ENCODE results near the gene CTIF. TPM values are rescaled to one million over a fixed set of nuclear protein-coding genes. Genes with fewer than 3 reads are reported as not detected.

Gene CTIF
- polyA plus RNA-seq, 1 of the 3 experiments (the other 2 are of a cell fraction) = 47.2 TPM

DNA sequence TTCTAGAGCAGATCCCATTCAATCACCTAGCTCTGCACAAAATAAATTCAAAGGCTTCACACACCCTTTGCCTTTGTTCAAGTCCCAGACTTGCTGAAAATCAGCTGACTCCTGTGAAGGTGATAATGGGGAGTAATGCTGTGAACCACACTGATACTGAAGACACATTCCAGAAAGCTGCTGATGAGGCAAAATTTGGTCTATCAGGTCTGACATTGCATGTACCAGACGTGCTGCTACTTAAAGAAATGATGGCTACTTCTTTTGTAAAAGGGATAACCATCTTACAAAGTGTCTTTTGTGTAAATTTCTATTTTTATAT is 7.8 kb upstream of the CTIF start (continued):
- TF ChIP-seq, protein P1, sequence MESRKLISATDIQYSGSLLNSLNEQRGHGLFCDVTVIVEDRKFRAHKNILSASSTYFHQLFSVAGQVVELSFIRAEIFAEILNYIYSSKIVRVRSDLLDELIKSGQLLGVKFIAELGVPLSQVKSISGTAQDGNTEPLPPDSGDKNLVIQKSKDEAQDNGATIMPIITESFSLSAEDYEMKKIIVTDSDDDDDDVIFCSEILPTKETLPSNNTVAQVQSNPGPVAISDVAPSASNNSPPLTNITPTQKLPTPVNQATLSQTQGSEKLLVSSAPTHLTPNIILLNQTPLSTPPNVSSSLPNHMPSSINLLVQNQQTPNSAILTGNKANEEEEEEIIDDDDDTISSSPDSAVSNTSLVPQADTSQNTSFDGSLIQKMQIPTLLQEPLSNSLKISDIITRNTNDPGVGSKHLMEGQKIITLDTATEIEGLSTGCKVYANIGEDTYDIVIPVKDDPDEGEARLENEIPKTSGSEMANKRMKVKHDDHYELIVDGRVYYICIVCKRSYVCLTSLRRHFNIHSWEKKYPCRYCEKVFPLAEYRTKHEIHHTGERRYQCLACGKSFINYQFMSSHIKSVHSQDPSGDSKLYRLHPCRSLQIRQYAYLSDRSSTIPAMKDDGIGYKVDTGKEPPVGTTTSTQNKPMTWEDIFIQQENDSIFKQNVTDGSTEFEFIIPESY (IDR thresholded peaks at IDR 0.05; ENCODE audit: borderline replicate concordance, low read depth) = no peak
- no peak for TF ChIP-seq FOXM1 (IDR thresholded peaks at IDR 0.05; ENCODE audit: low read depth)
- no peak for TF ChIP-seq JUND (IDR thresholded peaks at IDR 0.05)

DNA sequence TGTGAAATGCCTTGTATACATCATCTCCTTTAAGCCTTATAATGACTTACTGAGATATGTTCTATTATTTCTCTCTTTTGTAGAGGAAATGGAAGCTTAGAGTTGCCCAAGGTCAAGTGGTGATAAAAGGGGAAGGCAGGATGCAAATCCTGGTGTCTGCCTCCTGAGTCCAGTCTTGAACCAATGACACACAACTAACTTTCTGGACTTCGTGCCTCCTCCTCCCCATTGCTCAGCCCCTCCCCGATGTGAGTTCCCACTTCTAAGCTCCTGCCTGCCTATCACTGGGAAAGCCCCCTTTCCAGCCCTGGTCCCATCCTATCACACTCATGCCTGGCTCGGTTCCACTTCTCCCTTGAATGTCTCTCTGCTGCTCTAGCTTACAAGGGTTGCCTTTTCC is 6.9 kb upstream of the CTIF start:
- Histone ChIP-seq H3K27me3 (ENCODE audit: insufficient read depth) (no peaks in the 10 kb centered on the region), H3K4me3 (ENCODE audit: low read depth in 2 of 2, low read length in 1 of 2) (no peak overlapping the region), H3K36me3 (replicated peaks in 1 of 2; ENCODE audit: control insufficient read depth in 1 of 2, insufficient read depth in 2 of 2, low read length in 1 of 2) (no peaks in the 10 kb centered on the region), H3K79me2 (ENCODE audit: insufficient read depth) (no peaks in the 10 kb centered on the region), H3K4me2 (no peak overlapping the region), H3K4me1 (ENCODE audit: control insufficient read depth in 1 of 2, insufficient read depth in 2 of 2, low read depth in 1 of 2, low read length in 1 of 2) (peaks cover 2 to 6% of the 10 kb centered on the region in 2 experiments; a peak in 2 of 4 replicates), H3K9me3 (no peaks in the 10 kb centered on the region), H3K27ac (ENCODE audit: low read depth in 2 of 2, low read length in 1 of 2) (no peak overlapping the region), H3F3A (replicated peaks; ENCODE audit: insufficient read depth) (peaks cover 3% of the 10 kb centered on the region), H3K9me2 (no peaks in the 10 kb centered on the region), H3K9ac (no peak overlapping the region), H4K20me1 (ENCODE audit: insufficient read depth) (no peaks in the 10 kb centered on the region), H2AFZ (ENCODE audit: low read depth) (no peak overlapping the region)
- ChIA-PET POLR2A (no interaction called here), CTCF (no interaction called here)
- TF ChIP-seq NRF1 (IDR thresholded peaks at IDR 0.05; ENCODE audit: low read depth, low read length) (no peak), TAF1 (IDR thresholded peaks at IDR 0.05; ENCODE audit: borderline replicate concordance, low read depth, low read length) (no peak), EZH2phosphoT487 (IDR thresholded peaks at IDR 0.05; ENCODE audit: borderline replicate concordance, low read depth) (no peak), TEAD4 (IDR thresholded peaks at IDR 0.05; ENCODE audit: borderline replicate concordance, insufficient read depth) (no peak), MXI1 (IDR thresholded peaks at IDR 0.05; ENCODE audit: low read depth, low read length) (no peak), RAD21 (IDR thresholded peaks at IDR 0.05; ENCODE audit: low read length) (no peak), YY1 (IDR thresholded peaks at IDR 0.05; ENCODE audit: low read depth) (no peak), FOSL2 (IDR thresholded peaks at IDR 0.05; ENCODE audit: borderline replicate concordance, low read depth) (no peak)
- TF ChIP-seq, protein P2, sequence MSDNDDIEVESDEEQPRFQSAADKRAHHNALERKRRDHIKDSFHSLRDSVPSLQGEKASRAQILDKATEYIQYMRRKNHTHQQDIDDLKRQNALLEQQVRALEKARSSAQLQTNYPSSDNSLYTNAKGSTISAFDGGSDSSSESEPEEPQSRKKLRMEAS (IDR thresholded peaks at IDR 0.05; ENCODE audit: low read depth) = no peak
- TF ChIP-seq, protein P1 (IDR thresholded peaks at IDR 0.05; ENCODE audit: borderline replicate concordance, low read depth) = no peak
- TF ChIP-seq, protein P3, sequence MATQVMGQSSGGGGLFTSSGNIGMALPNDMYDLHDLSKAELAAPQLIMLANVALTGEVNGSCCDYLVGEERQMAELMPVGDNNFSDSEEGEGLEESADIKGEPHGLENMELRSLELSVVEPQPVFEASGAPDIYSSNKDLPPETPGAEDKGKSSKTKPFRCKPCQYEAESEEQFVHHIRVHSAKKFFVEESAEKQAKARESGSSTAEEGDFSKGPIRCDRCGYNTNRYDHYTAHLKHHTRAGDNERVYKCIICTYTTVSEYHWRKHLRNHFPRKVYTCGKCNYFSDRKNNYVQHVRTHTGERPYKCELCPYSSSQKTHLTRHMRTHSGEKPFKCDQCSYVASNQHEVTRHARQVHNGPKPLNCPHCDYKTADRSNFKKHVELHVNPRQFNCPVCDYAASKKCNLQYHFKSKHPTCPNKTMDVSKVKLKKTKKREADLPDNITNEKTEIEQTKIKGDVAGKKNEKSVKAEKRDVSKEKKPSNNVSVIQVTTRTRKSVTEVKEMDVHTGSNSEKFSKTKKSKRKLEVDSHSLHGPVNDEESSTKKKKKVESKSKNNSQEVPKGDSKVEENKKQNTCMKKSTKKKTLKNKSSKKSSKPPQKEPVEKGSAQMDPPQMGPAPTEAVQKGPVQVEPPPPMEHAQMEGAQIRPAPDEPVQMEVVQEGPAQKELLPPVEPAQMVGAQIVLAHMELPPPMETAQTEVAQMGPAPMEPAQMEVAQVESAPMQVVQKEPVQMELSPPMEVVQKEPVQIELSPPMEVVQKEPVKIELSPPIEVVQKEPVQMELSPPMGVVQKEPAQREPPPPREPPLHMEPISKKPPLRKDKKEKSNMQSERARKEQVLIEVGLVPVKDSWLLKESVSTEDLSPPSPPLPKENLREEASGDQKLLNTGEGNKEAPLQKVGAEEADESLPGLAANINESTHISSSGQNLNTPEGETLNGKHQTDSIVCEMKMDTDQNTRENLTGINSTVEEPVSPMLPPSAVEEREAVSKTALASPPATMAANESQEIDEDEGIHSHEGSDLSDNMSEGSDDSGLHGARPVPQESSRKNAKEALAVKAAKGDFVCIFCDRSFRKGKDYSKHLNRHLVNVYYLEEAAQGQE (IDR thresholded peaks at IDR 0.05; ENCODE audit: low read depth, low read length) = no peak
- TF ChIP-seq, protein P4, sequence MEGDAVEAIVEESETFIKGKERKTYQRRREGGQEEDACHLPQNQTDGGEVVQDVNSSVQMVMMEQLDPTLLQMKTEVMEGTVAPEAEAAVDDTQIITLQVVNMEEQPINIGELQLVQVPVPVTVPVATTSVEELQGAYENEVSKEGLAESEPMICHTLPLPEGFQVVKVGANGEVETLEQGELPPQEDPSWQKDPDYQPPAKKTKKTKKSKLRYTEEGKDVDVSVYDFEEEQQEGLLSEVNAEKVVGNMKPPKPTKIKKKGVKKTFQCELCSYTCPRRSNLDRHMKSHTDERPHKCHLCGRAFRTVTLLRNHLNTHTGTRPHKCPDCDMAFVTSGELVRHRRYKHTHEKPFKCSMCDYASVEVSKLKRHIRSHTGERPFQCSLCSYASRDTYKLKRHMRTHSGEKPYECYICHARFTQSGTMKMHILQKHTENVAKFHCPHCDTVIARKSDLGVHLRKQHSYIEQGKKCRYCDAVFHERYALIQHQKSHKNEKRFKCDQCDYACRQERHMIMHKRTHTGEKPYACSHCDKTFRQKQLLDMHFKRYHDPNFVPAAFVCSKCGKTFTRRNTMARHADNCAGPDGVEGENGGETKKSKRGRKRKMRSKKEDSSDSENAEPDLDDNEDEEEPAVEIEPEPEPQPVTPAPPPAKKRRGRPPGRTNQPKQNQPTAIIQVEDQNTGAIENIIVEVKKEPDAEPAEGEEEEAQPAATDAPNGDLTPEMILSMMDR (IDR thresholded peaks at IDR 0.05) = no peak
- TF ChIP-seq, protein P5, sequence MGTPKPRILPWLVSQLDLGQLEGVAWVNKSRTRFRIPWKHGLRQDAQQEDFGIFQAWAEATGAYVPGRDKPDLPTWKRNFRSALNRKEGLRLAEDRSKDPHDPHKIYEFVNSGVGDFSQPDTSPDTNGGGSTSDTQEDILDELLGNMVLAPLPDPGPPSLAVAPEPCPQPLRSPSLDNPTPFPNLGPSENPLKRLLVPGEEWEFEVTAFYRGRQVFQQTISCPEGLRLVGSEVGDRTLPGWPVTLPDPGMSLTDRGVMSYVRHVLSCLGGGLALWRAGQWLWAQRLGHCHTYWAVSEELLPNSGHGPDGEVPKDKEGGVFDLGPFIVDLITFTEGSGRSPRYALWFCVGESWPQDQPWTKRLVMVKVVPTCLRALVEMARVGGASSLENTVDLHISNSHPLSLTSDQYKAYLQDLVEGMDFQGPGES (IDR thresholded peaks at IDR 0.05; ENCODE audit: low read depth, low read length) = no peak
- DNase-seq = no peak
- WGBS (ENCODE audit: low lambda C conversion rate) = 73% methylated on average over 3 of the region's 3 CpGs

All from SK-N-SH (cell line).